GM21423 (cell line): Measurements from ENCODE around the gene SHISAL1.

ENCODE experiments used
- ATAC-seq: cut with Tn5 transposase; IDR thresholded peaks from one replicate; pipeline ENCODE4 v1.9.1; 2021; ENCODE audit warnings: mild to moderate bottlenecking, moderate library complexity; ENCODE audit not compliant: unreplicated experiment

Gene SHISAL1

GRCh38 chr22:44213489-44214043, 99.2 kb downstream of the SHISAL1 start:
- no peak for ATAC-seq

GRCh38 chr22:44212936-44213335, 99.8 kb downstream of the SHISAL1 start:
- ATAC-seq: no peak

- no peak for ATAC-seq
Observed at GRCh38 chr22:44211946-44212930, 100.5 kb downstream of the SHISAL1 start.

- ATAC-seq: no peak
Observed at GRCh38 chr22:44211256-44211945, 101.3 kb downstream of the SHISAL1 start.

- no peak for ATAC-seq
Observed at GRCh38 chr22:44210722-44211121, 102.0 kb downstream of the SHISAL1 start.

- no peak for ATAC-seq
Observed at GRCh38 chr22:44209343-44209742, 103.4 kb downstream of the SHISAL1 start.

GRCh38 chr22:44207981-44208317, 104.8 kb downstream of the SHISAL1 start:
- ATAC-seq: no peak

GRCh38 chr22:44207173-44207980, 105.4 kb downstream of the SHISAL1 start:
- no peak for ATAC-seq

- no peak for ATAC-seq
Observed at GRCh38 chr22:44206696-44207095, 106.1 kb downstream of the SHISAL1 start.

- ATAC-seq: no peak
Observed at GRCh38 chr22:44206330-44206645, 106.5 kb downstream of the SHISAL1 start.

GRCh38 chr22:44205516-44206329, 107.0 kb downstream of the SHISAL1 start:
- ATAC-seq: no peak

- no peak for ATAC-seq
Observed at GRCh38 chr22:44204739-44205515, 107.8 kb downstream of the SHISAL1 start.

- ATAC-seq: no peak
Observed at GRCh38 chr22:44203203-44203602, 109.5 kb downstream of the SHISAL1 start.

- ATAC-seq: no peak
Observed at GRCh38 chr22:44202261-44202789, 110.4 kb downstream of the SHISAL1 start.

- ATAC-seq: no peak
Observed at GRCh38 chr22:44201665-44202064, 111.1 kb downstream of the SHISAL1 start.

GRCh38 chr22:44200855-44201550, 111.7 kb downstream of the SHISAL1 start:
- ATAC-seq: no peak

- no peak for ATAC-seq
Observed at GRCh38 chr22:44200451-44200850, 112.3 kb downstream of the SHISAL1 start.

- no peak for ATAC-seq
Observed at GRCh38 chr22:44199866-44200265, 112.9 kb downstream of the SHISAL1 start.

GRCh38 chr22:44199164-44199563, 113.6 kb downstream of the SHISAL1 start:
- no peak for ATAC-seq
